ENCODE data around the gene ANKLE1. TPM values are rescaled to one million over a fixed set of nuclear protein-coding genes. Genes with fewer than 3 reads are reported as not detected.

The ANKLE1 gene
- total RNA-seq, 2 donors from 2014 or later: 4.6 to 9.9 TPM

DNA sequence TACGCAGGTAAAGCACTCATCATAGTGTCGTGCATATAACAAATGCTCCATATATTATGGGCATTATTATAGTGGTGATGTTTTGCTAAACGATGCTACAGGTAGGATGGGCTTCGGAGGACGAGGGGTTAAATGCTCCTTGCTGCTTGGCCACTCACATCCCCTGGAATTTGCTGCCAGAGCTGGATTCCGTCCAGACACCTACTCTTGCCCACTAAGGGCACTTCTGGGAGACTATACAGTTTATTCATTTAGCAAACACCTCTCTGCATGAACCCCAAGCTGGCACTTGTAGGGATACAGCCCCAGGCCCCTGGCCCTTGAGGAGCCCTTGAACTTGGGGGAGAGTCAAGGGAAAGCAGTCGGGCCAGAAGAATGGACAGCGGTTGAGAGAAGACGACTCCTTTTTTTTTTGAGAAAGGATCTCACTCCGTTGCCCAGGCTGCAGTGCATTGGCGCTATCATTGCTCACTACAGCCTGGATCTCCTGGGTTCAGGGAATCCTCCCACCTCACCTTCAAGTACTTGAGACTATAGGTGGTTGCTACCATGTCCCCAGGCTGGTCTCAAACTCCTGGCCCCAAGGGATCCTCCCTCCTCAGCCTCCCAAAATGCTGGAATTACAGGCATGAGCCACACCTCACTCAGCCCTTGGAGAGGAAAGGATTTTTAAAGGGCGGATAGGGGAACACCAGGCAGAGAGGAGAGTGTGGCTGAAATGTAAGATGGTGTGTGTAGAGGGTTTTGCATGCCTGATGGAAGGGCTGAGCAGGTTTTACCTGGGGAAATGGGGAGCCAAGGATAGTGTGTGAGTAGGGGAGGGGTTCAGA lies 22.9 kb downstream of the ANKLE1 start:
- H3K27ac Mint-ChIP-seq: peak overlapping the region; percentile 20
- no peak for DNase-seq

DNA sequence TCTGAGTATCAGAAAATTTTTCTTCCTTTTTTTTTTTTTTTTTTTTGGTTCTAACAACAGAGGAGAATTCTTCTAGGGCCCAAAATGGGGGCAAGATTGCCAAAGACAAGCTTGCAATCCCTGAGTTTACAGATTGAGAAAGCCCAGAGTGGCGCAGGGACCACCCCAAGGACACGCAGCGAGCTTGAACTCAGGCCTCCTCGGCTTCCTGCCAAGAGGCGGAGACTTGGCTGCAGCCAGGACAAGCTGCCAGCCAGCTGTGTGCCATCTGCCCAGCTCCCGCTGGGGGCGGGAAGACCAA lies 23.5 kb downstream of the ANKLE1 start:
- peaks cover 5% of the 10 kb centered on the region for H3K36me3 Mint-ChIP-seq (ENCODE audit: low read depth)

More for the DNA sequence above, 22.9 kb downstream of the ANKLE1 start:
- no peaks in the 10 kb centered on the region for H3K9me3 Mint-ChIP-seq
- Histone ChIP-seq H3K27me3 (ENCODE audit: control insufficient read depth, insufficient read depth, low read length, poor library complexity, severe bottlenecking) (no peaks in the 10 kb centered on the region), H3K4me1 (ENCODE audit: control insufficient read depth, insufficient read depth, low read length) (no peaks in the 10 kb centered on the region), H3K36me3 (ENCODE audit: control insufficient read depth, insufficient read depth, low read length) (no peaks in the 10 kb centered on the region), H3K27ac (ENCODE audit: low read depth, low read length) (no peak overlapping the region), H3K9me3 (ENCODE audit: control insufficient read depth, low read length) (no peaks in the 10 kb centered on the region), H3K9ac (ENCODE audit: extremely low read depth, low read length, poor library complexity, severe bottlenecking) (no peak overlapping the region), H3K4me3 (ENCODE audit: low read length) (no peak overlapping the region)
- peak overlapping the region; percentile 77 for H3K4me3 Mint-ChIP-seq
- 83 to 93% methylated on average over 9 to 12 of the region's 12 CpGs for WGBS, 2 experiments (ENCODE audit: insufficient coverage in 1 of 2, insufficient read length in 1 of 2)
- peaks cover 5% of the 10 kb centered on the region for H3K36me3 Mint-ChIP-seq (ENCODE audit: low read depth)
- no peaks in the 10 kb centered on the region for H3K27me3 Mint-ChIP-seq (ENCODE audit: insufficient read depth)
- TF ChIP-seq, protein P1, sequence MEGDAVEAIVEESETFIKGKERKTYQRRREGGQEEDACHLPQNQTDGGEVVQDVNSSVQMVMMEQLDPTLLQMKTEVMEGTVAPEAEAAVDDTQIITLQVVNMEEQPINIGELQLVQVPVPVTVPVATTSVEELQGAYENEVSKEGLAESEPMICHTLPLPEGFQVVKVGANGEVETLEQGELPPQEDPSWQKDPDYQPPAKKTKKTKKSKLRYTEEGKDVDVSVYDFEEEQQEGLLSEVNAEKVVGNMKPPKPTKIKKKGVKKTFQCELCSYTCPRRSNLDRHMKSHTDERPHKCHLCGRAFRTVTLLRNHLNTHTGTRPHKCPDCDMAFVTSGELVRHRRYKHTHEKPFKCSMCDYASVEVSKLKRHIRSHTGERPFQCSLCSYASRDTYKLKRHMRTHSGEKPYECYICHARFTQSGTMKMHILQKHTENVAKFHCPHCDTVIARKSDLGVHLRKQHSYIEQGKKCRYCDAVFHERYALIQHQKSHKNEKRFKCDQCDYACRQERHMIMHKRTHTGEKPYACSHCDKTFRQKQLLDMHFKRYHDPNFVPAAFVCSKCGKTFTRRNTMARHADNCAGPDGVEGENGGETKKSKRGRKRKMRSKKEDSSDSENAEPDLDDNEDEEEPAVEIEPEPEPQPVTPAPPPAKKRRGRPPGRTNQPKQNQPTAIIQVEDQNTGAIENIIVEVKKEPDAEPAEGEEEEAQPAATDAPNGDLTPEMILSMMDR (conservative IDR thresholded peaks at IDR 0.05): no peak
- H3K4me1 Mint-ChIP-seq: peaks cover 19% of the 10 kb centered on the region

DNA sequence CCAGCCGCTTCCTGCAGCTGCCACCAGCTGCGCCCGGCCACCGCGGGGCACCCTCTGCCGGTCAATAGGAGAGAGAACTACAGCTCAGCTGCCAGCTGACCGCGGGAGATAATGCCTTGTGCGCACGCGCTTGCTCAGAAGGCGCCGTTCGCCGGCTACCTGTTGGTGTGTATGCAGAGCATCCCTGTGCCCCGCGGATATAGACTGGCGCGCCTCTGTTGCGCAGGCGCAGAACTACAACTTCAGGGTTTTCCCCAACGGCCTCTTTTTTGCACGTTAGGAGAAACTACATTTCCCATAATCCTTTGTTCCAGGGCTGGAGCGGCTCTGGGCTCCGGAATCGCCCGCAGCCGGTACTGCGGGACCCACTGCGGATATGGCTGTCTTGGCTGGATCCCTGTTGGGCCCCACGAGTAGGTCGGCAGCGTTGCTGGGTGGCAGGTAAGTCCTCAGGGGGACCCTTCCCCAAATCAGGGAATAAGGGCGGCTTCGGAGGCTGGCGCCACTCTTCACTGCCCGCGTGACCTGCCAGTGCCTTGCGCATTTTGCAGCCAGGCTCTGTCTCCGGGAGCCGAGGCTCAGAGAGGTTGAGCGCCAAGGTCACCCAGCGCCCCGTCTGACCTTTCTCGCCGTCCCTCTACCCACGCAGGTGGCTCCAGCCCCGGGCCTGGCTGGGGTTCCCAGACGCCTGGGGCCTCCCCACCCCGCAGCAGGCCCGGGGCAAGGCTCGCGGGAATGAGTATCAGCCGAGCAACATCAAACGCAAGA lies 24.0 kb downstream of the ANKLE1 start, which contains the start of gene MRPL34:
Gene MRPL34, plus strand, starts transcription at position 356 of the 768 bp plus-strand sequence. Its CDS starts 21 bp downstream, at position 377.
- peaks cover 24% of the 10 kb centered on the region for H3K4me1 Mint-ChIP-seq
- H3K4me3 ChIP-seq (ENCODE audit: low read length): peak within 1 kb of the TSS; percentile 93
- no peaks in the 10 kb centered on the region for H3K27me3 ChIP-seq (ENCODE audit: control insufficient read depth, insufficient read depth, low read length, poor library complexity, severe bottlenecking)
- WGBS, 2 experiments (ENCODE audit: insufficient coverage in 1 of 2, insufficient read length in 1 of 2): 0% methylated on average over 33 to 55 of the region's 55 CpGs
- DNase-seq: peak; percentile 100
- H3K9me3 ChIP-seq (ENCODE audit: control insufficient read depth, low read length): no peaks in the 10 kb centered on the region
- peak within 1 kb of the TSS; percentile 95 for H3K27ac Mint-ChIP-seq
- peak within 1 kb of the TSS; percentile 70 for H3K9ac ChIP-seq (ENCODE audit: extremely low read depth, low read length, poor library complexity, severe bottlenecking)
- TF ChIP-seq, protein P1 (conservative IDR thresholded peaks at IDR 0.05): peak; percentile 84
- H3K36me3 Mint-ChIP-seq (ENCODE audit: low read depth): peaks cover 2% of the 10 kb centered on the region
- peak within 1 kb of the TSS; percentile 77 for H3K4me3 Mint-ChIP-seq
- no peaks in the 10 kb centered on the region for H3K36me3 ChIP-seq (ENCODE audit: control insufficient read depth, insufficient read depth, low read length)
- peaks cover 5% of the 10 kb centered on the region for H3K4me1 ChIP-seq (ENCODE audit: control insufficient read depth, insufficient read depth, low read length)
- peak within 1 kb of the TSS; percentile 73 for H3K27ac ChIP-seq (ENCODE audit: low read depth, low read length)
- H3K27me3 Mint-ChIP-seq (ENCODE audit: insufficient read depth): no peaks in the 10 kb centered on the region
- H3K9me3 Mint-ChIP-seq: no peaks in the 10 kb centered on the region

More for the DNA sequence above, 23.5 kb downstream of the ANKLE1 start:
- H3K9me3 Mint-ChIP-seq: no peaks in the 10 kb centered on the region
- H3K27me3 ChIP-seq (ENCODE audit: control insufficient read depth, insufficient read depth, low read length, poor library complexity, severe bottlenecking): no peaks in the 10 kb centered on the region
- no peaks in the 10 kb centered on the region for H3K4me1 ChIP-seq (ENCODE audit: control insufficient read depth, insufficient read depth, low read length)
- TF ChIP-seq, protein P1 (conservative IDR thresholded peaks at IDR 0.05): no peak
- H3K27me3 Mint-ChIP-seq (ENCODE audit: insufficient read depth): no peaks in the 10 kb centered on the region
- H3K4me3 Mint-ChIP-seq: peak overlapping the region; percentile 77
- DNase-seq: no peak
- H3K36me3 ChIP-seq (ENCODE audit: control insufficient read depth, insufficient read depth, low read length): no peaks in the 10 kb centered on the region
- H3K4me1 Mint-ChIP-seq: peaks cover 19% of the 10 kb centered on the region
- no peak overlapping the region for H3K27ac ChIP-seq (ENCODE audit: low read depth, low read length)
- no peak overlapping the region for H3K4me3 ChIP-seq (ENCODE audit: low read length)
- H3K9ac ChIP-seq (ENCODE audit: extremely low read depth, low read length, poor library complexity, severe bottlenecking): no peak overlapping the region
- 13 to 21% methylated on average over 4 to 7 of the region's 7 CpGs for WGBS, 2 experiments (ENCODE audit: insufficient coverage in 1 of 2, insufficient read length in 1 of 2)
- peak overlapping the region; percentile 20 for H3K27ac Mint-ChIP-seq
- H3K9me3 ChIP-seq (ENCODE audit: control insufficient read depth, low read length): no peaks in the 10 kb centered on the region
